GM20000 (cell line): ENCODE results near the gene ABI3BP.

Source experiments
- DNase-seq: peaks from one replicate; pipeline ENCODE4 v3.0.0; 2012; ENCODE audit warnings: low spot score
- CTCF ChIP-seq: IDR thresholded peaks from 2 replicates; pipeline ENCODE4 v1.5.1; 2012; ENCODE audit warnings: mild to moderate bottlenecking, control low read depth; ENCODE audit errors: extremely low read depth, missing control alignments

ABI3BP gene

DNA sequence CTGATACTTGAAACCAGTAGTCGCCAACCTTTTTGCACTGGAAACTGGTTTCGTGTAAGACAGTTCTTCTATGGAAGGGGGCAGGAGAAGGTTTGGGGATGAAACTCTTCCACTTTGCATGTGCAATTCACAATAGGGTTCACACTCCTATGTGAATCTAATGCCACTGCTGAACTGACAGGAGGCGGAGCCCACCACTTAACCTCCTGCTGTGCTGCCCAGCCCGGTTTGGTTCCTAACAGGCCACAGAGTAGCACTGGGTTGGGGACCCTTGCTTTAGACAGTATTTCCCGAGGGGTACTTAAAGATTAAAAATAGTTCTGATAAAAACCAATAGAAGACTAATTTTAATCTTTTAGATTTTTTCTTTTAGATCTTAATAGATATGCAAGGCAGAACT is 272.8 kb downstream of the ABI3BP start:
- DNase-seq: no peak
- TF ChIP-seq CTCF: no peak

- no peak for TF ChIP-seq CTCF
- DNase-seq: no peak
Observed at GRCh38 chr3:100719136-100719535, 274.1 kb downstream of the ABI3BP start.

DNA sequence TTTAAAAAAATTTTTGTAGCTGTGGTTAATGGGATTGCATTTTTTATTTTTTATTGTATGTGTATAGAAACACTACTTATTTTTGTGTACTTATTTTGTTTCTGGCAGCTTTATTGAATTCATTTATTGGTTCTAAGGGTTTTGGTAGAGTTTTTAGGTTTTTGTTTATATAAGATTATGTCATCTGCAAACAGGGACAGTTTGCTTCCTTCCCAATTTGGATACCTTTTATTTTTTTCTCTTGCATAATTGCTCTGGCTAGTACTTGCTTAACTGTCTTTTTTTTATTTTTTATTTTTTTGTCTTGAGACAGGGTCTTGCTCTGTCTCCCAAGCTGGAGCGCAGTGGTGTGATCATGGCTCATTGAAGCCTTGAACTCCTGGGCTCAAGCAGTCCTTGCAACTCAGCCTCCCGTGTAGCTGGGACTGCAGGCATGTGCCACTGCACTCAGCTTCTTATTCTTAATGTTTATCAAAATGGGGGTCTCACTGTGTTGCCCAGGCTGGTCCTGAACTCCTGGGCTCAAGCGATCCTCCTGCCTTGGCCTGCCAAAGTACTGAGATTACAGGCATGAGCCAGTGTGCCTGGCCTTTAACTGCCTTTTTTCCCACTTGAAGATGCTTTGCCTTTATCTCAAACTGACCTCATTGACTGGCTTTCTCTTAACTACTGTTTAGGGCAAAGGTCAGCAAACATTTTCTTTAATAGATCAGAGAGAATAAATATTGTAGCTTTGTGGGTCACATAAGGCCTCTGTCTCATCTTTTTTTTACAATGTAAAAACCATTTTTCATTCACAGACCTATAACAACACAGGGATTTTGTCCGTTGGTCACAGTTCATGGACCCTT is 275.4 kb downstream of the ABI3BP start:
- DNase-seq: no peak
- no peak for TF ChIP-seq CTCF

DNA sequence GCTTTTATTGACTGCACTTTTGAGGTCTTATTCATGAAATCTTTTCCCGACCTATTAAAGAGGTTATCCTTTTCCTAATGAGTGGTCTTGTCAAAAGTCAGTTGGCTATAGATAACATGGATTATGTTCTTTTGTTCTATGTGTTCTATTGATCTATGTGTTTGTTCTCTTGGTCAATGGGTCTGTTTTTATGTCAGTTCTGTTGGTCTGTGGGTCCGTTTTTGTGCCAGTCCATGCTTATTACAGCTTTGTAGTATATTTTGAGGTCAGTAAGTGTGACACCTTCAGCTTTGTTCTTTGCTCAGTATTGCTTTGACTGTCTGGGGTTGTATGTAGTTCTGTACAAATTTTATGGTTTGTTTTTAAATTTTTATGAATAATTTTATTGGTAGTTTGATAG is 276.2 kb downstream of the ABI3BP start:
- TF ChIP-seq CTCF: no peak
- no peak for DNase-seq

- no peak for TF ChIP-seq CTCF
- DNase-seq: no peak
Observed at GRCh38 chr3:100715176-100715575, 278.0 kb downstream of the ABI3BP start.

- peak; percentile 70 for DNase-seq
- no peak for TF ChIP-seq CTCF
Observed at GRCh38 chr3:100710261-100710968, 282.8 kb downstream of the ABI3BP start.

DNA sequence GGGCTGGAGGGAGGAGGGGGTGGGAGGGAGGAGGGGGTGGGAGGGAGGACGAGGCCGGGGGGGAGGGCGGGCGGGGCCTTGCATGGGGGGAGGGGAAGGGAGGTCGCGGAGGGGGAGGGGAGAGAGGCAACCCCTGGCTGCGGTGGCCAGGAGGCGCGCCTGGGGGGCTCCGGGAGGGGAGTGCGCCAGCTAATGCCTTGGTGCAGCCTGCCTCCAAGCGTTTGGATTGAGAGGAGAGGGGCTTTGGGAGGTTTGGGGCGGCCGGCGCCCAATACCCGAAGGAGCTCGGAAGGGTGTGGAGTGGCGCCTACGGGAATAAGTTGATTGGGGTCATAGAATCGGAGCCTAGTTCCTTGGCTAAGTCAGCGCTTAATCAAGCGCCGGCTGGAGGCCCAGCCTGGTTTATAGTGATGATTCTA is 283.4 kb downstream of the ABI3BP start:
- TF ChIP-seq CTCF: no peak
- DNase-seq: peak; percentile 24
